HG03354 (cell line): ENCODE data around the gene NALCN.

Experiments used
- ATAC-seq: cut with Tn5 transposase; IDR thresholded peaks from one replicate; pipeline ENCODE4 v1.9.1; 2021; ENCODE audit warnings: mild to moderate bottlenecking; ENCODE audit not compliant: unreplicated experiment, poor library complexity, severe bottlenecking

The NALCN gene

GRCh38 chr13:101298517-101298916 lies 117.8 kb downstream of the NALCN start:
- no peak for ATAC-seq

GRCh38 chr13:101297794-101298193 lies 118.5 kb downstream of the NALCN start:
- ATAC-seq = no peak

- ATAC-seq = no peak
These were observed 123.6 kb downstream of the NALCN start for GRCh38 chr13:101292711-101293110.

- ATAC-seq = no peak
These were observed 124.4 kb downstream of the NALCN start for GRCh38 chr13:101291646-101292515.

- ATAC-seq = no peak
These were observed 125.1 kb downstream of the NALCN start for GRCh38 chr13:101291206-101291605.

GRCh38 chr13:101289764-101290163 lies 126.5 kb downstream of the NALCN start:
- peak; percentile 70 for ATAC-seq

GRCh38 chr13:101283782-101284181 lies 132.5 kb downstream of the NALCN start:
- ATAC-seq = no peak

GRCh38 chr13:101272886-101273285 lies 143.4 kb downstream of the NALCN start:
- no peak for ATAC-seq

- ATAC-seq = no peak
These were observed 144.5 kb downstream of the NALCN start for GRCh38 chr13:101271681-101272245.

GRCh38 chr13:101267656-101268055 lies 148.7 kb downstream of the NALCN start:
- no peak for ATAC-seq

- no peak for ATAC-seq
These were observed 150.4 kb downstream of the NALCN start for GRCh38 chr13:101265934-101266333.

- no peak for ATAC-seq
These were observed 151.4 kb downstream of the NALCN start for GRCh38 chr13:101264931-101265330.

GRCh38 chr13:101262306-101262705 lies 154.0 kb downstream of the NALCN start:
- ATAC-seq = peak; percentile 72

GRCh38 chr13:101258509-101258908 lies 157.8 kb downstream of the NALCN start:
- no peak for ATAC-seq

- peak; percentile 98 for ATAC-seq
These were observed 158.2 kb downstream of the NALCN start for GRCh38 chr13:101258071-101258470.

GRCh38 chr13:101248739-101249514 lies 167.4 kb downstream of the NALCN start:
- ATAC-seq = no peak

- ATAC-seq = no peak
These were observed 173.6 kb downstream of the NALCN start for GRCh38 chr13:101242720-101243119.

- no peak for ATAC-seq
These were observed 177.8 kb downstream of the NALCN start for GRCh38 chr13:101238555-101238954.

GRCh38 chr13:101231751-101232428 lies 184.4 kb downstream of the NALCN start:
- ATAC-seq = no peak

GRCh38 chr13:101230271-101230890 lies 185.9 kb downstream of the NALCN start:
- no peak for ATAC-seq
